HEK293 (cell line): Measurements from ENCODE around the gene TMEM51.

Experiments used
- EGR2 ChIP-seq: fragments of 450-650 bp; formaldehyde crosslinking; IDR thresholded peaks from 2 replicates; pipeline ENCODE4 v1.5.1; 2016; ENCODE audit warnings: low read depth, missing biosample characterization, missing genetic modification characterization
- HOXA7 ChIP-seq: sonication (generic); formaldehyde crosslinking; IDR thresholded peaks from 2 replicates; pipeline ENCODE4 v1.8.1; 2022; ENCODE audit warnings: missing genetic modification reagents, borderline replicate concordance
- HOXD13 ChIP-seq: sonication (generic); formaldehyde crosslinking; IDR thresholded peaks from 2 replicates; pipeline ENCODE4 v1.8.0; 2022; ENCODE audit warnings: missing genetic modification reagents, borderline replicate concordance
- KLF9 ChIP-seq: fragments of 450-650 bp; formaldehyde crosslinking; IDR thresholded peaks from 2 replicates; pipeline ENCODE4 v1.5.1; 2016; ENCODE audit warnings: missing biosample characterization, missing genetic modification characterization, low read depth
- MEIS1 ChIP-seq: sonication (generic); formaldehyde crosslinking; IDR thresholded peaks from 2 replicates; pipeline ENCODE4 v1.8.1; 2022; ENCODE audit warnings: missing genetic modification reagents, mild to moderate bottlenecking, borderline replicate concordance
- REPIN1 ChIP-seq: fragments of 450-650 bp; formaldehyde crosslinking; IDR thresholded peaks from 2 replicates; pipeline ENCODE4 v1.5.1; 2017; ENCODE audit warnings: missing biosample characterization, missing genetic modification characterization, low read depth
- SCRT1 ChIP-seq: fragments of 450-650 bp; formaldehyde crosslinking; IDR thresholded peaks from 2 replicates; pipeline ENCODE4 v1.5.1; 2016; ENCODE audit warnings: missing biosample characterization, missing genetic modification characterization, borderline replicate concordance
- ZNF112 ChIP-seq: fragments of 450-650 bp; formaldehyde crosslinking; IDR thresholded peaks from 2 replicates; pipeline ENCODE4 v1.5.0; 2017; ENCODE audit warnings: missing biosample characterization, missing genetic modification characterization
- ZNF155 ChIP-seq: fragments of 450-650 bp; formaldehyde crosslinking; IDR thresholded peaks from 2 replicates; pipeline ENCODE4 v1.5.1; 2016; ENCODE audit warnings: missing biosample characterization, missing genetic modification characterization
- ZNF16 ChIP-seq: fragments of 450-650 bp; formaldehyde crosslinking; IDR thresholded peaks from 2 replicates; pipeline ENCODE4 v1.5.1; 2016; ENCODE audit warnings: low read depth, missing biosample characterization, missing genetic modification characterization
- ZNF174 ChIP-seq: fragments of 450-650 bp; formaldehyde crosslinking; IDR thresholded peaks from 2 replicates; pipeline ENCODE4 v1.5.0; 2017; ENCODE audit warnings: missing biosample characterization, mild to moderate bottlenecking, missing genetic modification characterization
- ZNF23 ChIP-seq: fragments of 450-650 bp; formaldehyde crosslinking; IDR thresholded peaks from 2 replicates; pipeline ENCODE4 v1.5.1; 2016; ENCODE audit warnings: missing biosample characterization, missing genetic modification characterization, borderline replicate concordance
- ZNF239 ChIP-seq: fragments of 450-650 bp; formaldehyde crosslinking; IDR thresholded peaks from 2 replicates; pipeline ENCODE4 v1.5.1; 2016; ENCODE audit warnings: missing biosample characterization, missing genetic modification characterization
- ZNF274 ChIP-seq, 2 experiments: fragments of 200-500 bp in 1 of 2; fragments of 450-650 bp in 1 of 2; sonication (Bioruptor generic) in 1 of 2; formaldehyde crosslinking in 1 of 2; IDR thresholded peaks; 2 replicates each; pipeline versions ENCODE4 v1.5.1 to v1.6.1; 2014 to 2016; ENCODE audit warnings: borderline replicate concordance in 1 of 2, inconsistent platforms in 1 of 2, low read length in 1 of 2, missing biosample characterization in 1 of 2, missing genetic modification characterization in 1 of 2
- ZNF302 ChIP-seq: fragments of 450-650 bp; formaldehyde crosslinking; IDR thresholded peaks from 2 replicates; pipeline ENCODE4 v1.5.1; 2016; ENCODE audit warnings: missing biosample characterization, missing genetic modification characterization, low read depth
- ZNF354C ChIP-seq: fragments of 450-650 bp; formaldehyde crosslinking; IDR thresholded peaks from 2 replicates; pipeline ENCODE4 v1.5.1; 2016; ENCODE audit warnings: missing biosample characterization, missing genetic modification characterization, low read depth, borderline replicate concordance
- ZNF394 ChIP-seq: fragments of 450-650 bp; formaldehyde crosslinking; IDR thresholded peaks from 2 replicates; pipeline ENCODE4 v1.5.1; 2016; ENCODE audit warnings: missing biosample characterization, missing genetic modification characterization, mild to moderate bottlenecking, moderate library complexity, borderline replicate concordance
- ZNF610 ChIP-seq: fragments of 450-650 bp; formaldehyde crosslinking; IDR thresholded peaks from 2 replicates; pipeline ENCODE4 v1.5.1; 2016; ENCODE audit warnings: missing biosample characterization, missing genetic modification characterization, borderline replicate concordance
- ZNF629 ChIP-seq: fragments of 450-650 bp; formaldehyde crosslinking; IDR thresholded peaks from 2 replicates; pipeline ENCODE4 v1.5.1; 2017; ENCODE audit warnings: missing biosample characterization, missing genetic modification characterization
- ZNF654 ChIP-seq: fragments of 450-650 bp; formaldehyde crosslinking; IDR thresholded peaks from 2 replicates; pipeline ENCODE4 v1.5.1; 2016; ENCODE audit warnings: low read depth, missing biosample characterization, missing genetic modification characterization
- ZNF677 ChIP-seq: fragments of 450-650 bp; IDR thresholded peaks from 2 replicates; pipeline ENCODE4 v1.5.0; 2018; ENCODE audit warnings: missing biosample characterization, mild to moderate bottlenecking, missing genetic modification characterization, moderate library complexity
- ZNF76 ChIP-seq: fragments of 450-650 bp; formaldehyde crosslinking; IDR thresholded peaks from 2 replicates; pipeline ENCODE4; 2016; ENCODE audit warnings: low read depth, missing biosample characterization, missing genetic modification characterization, borderline replicate concordance
- ZNF785 ChIP-seq: fragments of 450-650 bp; formaldehyde crosslinking; IDR thresholded peaks from 2 replicates; pipeline ENCODE4 v1.5.1; 2016; ENCODE audit warnings: missing biosample characterization, missing genetic modification characterization
- ZNF791 ChIP-seq: fragments of 450-650 bp; formaldehyde crosslinking; IDR thresholded peaks from 2 replicates; pipeline ENCODE4 v1.5.1; 2016; ENCODE audit warnings: missing biosample characterization, missing genetic modification characterization
- ZNF792 ChIP-seq: fragments of 450-650 bp; formaldehyde crosslinking; IDR thresholded peaks from 2 replicates; pipeline ENCODE4 v1.5.1; 2016; ENCODE audit warnings: missing biosample characterization, missing genetic modification characterization
- TF ChIP-seq, protein P1 (sequence below): fragments of 450-650 bp; formaldehyde crosslinking; IDR thresholded peaks from 2 replicates; pipeline ENCODE4 v1.5.1; 2016; ENCODE audit warnings: missing biosample characterization, missing genetic modification characterization
- TF ChIP-seq, protein P2 (sequence below): fragments of 450-650 bp; formaldehyde crosslinking; IDR thresholded peaks from 2 replicates; pipeline ENCODE4 v1.5.1; 2016; ENCODE audit warnings: missing biosample characterization, missing genetic modification characterization, low read depth
- TF ChIP-seq, protein P3 (sequence below): fragments of 450-650 bp; formaldehyde crosslinking; IDR thresholded peaks from 2 replicates; pipeline ENCODE4 v1.5.1; 2017; ENCODE audit warnings: missing biosample characterization, missing genetic modification characterization
- TF ChIP-seq, protein P4 (sequence below): fragments of 450-650 bp; formaldehyde crosslinking; IDR thresholded peaks from 2 replicates; pipeline ENCODE4 v1.5.1; 2016; ENCODE audit warnings: missing biosample characterization, missing genetic modification characterization
- TF ChIP-seq, protein P5 (sequence below): fragments of 450-650 bp; formaldehyde crosslinking; IDR thresholded peaks from 2 replicates; pipeline ENCODE4 v1.5.1; 2017; ENCODE audit warnings: missing biosample characterization, missing genetic modification characterization

TMEM51 gene

DNA sequence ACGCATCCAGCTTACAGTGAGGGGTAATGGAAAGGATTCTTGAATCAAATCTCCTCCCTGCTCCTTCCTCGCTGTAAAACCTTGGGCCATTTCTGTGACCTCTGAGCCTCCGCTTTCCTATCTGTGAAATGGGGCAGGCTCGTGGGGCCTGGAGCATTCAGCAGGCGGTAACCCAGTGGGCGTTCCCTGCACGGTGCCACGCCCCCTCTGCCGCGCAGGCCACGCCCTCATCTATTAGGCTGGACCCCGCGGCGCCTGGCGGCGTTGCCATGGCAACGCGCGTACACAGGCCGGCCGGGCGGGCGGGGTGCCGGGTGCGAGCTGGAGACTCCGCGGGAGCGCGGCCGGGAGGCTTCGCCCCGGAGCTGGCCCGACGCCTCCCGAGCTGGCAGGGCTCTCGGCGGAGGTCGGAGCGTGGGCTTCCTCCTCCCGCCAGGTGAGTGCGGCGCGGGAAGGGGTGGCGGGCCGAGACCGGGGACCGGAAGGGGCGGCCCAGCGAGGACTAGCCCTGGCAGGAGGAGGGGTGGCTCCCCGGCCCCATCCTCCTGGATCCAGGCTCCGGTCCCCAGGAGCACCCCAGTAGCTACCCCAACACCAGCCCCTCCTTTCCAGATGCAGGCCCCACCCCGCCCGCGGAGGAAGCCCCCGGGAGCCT lies 93.5 kb downstream of the TMEM51 start, which contains the start of gene FHAD1 (continued):
- TF ChIP-seq EGR2 (0 out of 2 replicates have a peak, but pooled peaks have one; percentile 18), ZNF155 (tag by site-specific recombination) (no peak), ZNF654 (no peak), HOXD13 (CRISPR knock-in tag) (no peak), ZNF274 (IDR thresholded peaks at IDR 0.05; ENCODE audit: low read length) (no peak), ZNF274 (tag by site-specific recombination; IDR thresholded peaks at IDR 0.05; ENCODE audit: borderline replicate concordance) (no peak), ZNF629 (tag by site-specific recombination) (0 out of 2 replicates have a peak, but pooled peaks have one; percentile 14), ZNF16 (tag by site-specific recombination) (no peak), ZNF112 (tag by site-specific recombination) (no peak), ZNF302 (no peak), ZNF23 (tag by site-specific recombination) (no peak), ZNF785 (no peak), ZNF239 (tag by site-specific recombination) (no peak), ZNF791 (no peak), ZNF677 (tag by site-specific recombination) (peak; percentile 26; the same call in 1 of the 2 replicates), HOXA7 (CRISPR knock-in tag) (no peak), ZNF792 (tag by site-specific recombination) (no peak), KLF9 (peak; percentile 99), ZNF174 (tag by site-specific recombination) (no peak), ZNF354C (tag by site-specific recombination) (no peak), ZNF76 (tag by site-specific recombination) (peak; percentile 51; the same call in 1 of the 2 replicates), ZNF610 (no peak), MEIS1 (no peak), SCRT1 (no peak), REPIN1 (tag by site-specific recombination) (no peak), ZNF394 (tag by site-specific recombination) (no peak)
- TF ChIP-seq, protein P1, sequence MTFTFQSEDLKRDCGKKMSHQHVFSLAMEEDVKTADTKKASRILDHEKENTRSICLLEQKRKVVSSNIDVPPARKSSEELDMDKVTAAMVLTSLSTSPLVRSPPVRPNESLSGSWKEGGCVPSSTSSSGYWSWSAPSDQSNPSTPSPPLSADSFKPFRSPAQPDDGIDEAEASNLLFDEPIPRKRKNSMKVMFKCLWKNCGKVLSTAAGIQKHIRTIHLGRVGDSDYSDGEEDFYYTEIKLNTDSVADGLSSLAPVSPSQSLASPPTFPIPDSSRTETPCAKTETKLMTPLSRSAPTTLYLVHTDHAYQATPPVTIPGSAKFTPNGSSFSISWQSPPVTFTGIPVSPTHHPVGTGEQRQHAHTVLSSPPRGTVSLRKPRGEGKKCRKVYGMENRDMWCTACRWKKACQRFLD (tag by site-specific recombination): no peak
- TF ChIP-seq, protein P2, sequence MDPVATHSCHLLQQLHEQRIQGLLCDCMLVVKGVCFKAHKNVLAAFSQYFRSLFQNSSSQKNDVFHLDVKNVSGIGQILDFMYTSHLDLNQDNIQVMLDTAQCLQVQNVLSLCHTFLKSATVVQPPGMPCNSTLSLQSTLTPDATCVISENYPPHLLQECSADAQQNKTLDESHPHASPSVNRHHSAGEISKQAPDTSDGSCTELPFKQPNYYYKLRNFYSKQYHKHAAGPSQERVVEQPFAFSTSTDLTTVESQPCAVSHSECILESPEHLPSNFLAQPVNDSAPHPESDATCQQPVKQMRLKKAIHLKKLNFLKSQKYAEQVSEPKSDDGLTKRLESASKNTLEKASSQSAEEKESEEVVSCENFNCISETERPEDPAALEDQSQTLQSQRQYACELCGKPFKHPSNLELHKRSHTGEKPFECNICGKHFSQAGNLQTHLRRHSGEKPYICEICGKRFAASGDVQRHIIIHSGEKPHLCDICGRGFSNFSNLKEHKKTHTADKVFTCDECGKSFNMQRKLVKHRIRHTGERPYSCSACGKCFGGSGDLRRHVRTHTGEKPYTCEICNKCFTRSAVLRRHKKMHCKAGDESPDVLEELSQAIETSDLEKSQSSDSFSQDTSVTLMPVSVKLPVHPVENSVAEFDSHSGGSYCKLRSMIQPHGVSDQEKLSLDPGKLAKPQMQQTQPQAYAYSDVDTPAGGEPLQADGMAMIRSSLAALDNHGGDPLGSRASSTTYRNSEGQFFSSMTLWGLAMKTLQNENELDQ (tag by site-specific recombination): no peak
- TF ChIP-seq, protein P3, sequence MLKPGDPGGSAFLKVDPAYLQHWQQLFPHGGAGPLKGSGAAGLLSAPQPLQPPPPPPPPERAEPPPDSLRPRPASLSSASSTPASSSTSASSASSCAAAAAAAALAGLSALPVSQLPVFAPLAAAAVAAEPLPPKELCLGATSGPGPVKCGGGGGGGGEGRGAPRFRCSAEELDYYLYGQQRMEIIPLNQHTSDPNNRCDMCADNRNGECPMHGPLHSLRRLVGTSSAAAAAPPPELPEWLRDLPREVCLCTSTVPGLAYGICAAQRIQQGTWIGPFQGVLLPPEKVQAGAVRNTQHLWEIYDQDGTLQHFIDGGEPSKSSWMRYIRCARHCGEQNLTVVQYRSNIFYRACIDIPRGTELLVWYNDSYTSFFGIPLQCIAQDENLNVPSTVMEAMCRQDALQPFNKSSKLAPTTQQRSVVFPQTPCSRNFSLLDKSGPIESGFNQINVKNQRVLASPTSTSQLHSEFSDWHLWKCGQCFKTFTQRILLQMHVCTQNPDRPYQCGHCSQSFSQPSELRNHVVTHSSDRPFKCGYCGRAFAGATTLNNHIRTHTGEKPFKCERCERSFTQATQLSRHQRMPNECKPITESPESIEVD (tag by site-specific recombination): no peak
- TF ChIP-seq, protein P4, sequence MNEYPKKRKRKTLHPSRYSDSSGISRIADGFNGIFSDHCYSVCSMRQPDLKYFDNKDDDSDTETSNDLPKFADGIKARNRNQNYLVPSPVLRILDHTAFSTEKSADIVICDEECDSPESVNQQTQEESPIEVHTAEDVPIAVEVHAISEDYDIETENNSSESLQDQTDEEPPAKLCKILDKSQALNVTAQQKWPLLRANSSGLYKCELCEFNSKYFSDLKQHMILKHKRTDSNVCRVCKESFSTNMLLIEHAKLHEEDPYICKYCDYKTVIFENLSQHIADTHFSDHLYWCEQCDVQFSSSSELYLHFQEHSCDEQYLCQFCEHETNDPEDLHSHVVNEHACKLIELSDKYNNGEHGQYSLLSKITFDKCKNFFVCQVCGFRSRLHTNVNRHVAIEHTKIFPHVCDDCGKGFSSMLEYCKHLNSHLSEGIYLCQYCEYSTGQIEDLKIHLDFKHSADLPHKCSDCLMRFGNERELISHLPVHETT (tag by site-specific recombination): no peak
- TF ChIP-seq, protein P5, sequence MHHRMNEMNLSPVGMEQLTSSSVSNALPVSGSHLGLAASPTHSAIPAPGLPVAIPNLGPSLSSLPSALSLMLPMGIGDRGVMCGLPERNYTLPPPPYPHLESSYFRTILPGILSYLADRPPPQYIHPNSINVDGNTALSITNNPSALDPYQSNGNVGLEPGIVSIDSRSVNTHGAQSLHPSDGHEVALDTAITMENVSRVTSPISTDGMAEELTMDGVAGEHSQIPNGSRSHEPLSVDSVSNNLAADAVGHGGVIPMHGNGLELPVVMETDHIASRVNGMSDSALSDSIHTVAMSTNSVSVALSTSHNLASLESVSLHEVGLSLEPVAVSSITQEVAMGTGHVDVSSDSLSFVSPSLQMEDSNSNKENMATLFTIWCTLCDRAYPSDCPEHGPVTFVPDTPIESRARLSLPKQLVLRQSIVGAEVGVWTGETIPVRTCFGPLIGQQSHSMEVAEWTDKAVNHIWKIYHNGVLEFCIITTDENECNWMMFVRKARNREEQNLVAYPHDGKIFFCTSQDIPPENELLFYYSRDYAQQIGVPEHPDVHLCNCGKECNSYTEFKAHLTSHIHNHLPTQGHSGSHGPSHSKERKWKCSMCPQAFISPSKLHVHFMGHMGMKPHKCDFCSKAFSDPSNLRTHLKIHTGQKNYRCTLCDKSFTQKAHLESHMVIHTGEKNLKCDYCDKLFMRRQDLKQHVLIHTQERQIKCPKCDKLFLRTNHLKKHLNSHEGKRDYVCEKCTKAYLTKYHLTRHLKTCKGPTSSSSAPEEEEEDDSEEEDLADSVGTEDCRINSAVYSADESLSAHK: no peak
